Duodenal mucosa (tissue), 2 donors: Measurements from ENCODE around the gene SBNO2.
"Not testable (repeated sequence)": the region's sequence is repeated elsewhere in the genome, so short reads cannot be mapped to it uniquely, and the experiment has no call there.

Experiments used
- H3K27ac ChIP-seq: one replicate; pipeline ENCODE4 v1.7.0; 2013; ENCODE audit warnings: low read depth, low read length
- H3K27me3 ChIP-seq, 2 donors: one replicate each; pipeline ENCODE4 v1.7.0; 2013; ENCODE audit warnings: low read length in 2 of 2, control low read depth in 1 of 2; ENCODE audit not compliant: insufficient read depth in 2 of 2, control insufficient read depth in 1 of 2
- H3K36me3 ChIP-seq, 2 donors: one replicate each; pipeline ENCODE4 v1.7.0; 2013; ENCODE audit warnings: low read length in 2 of 2, control low read depth in 1 of 2; ENCODE audit not compliant: insufficient read depth in 2 of 2, control insufficient read depth in 1 of 2
- H3K4me1 ChIP-seq, 2 donors: one replicate each; pipeline ENCODE4 v1.7.0; 2013; ENCODE audit warnings: low read length in 2 of 2, control low read depth in 1 of 2; ENCODE audit not compliant: insufficient read depth in 2 of 2, control insufficient read depth in 1 of 2
- H3K4me3 ChIP-seq, 2 donors: one replicate each; pipeline ENCODE4 v1.7.0; 2013; ENCODE audit warnings: low read length in 2 of 2, low read depth in 1 of 2
- H3K9ac ChIP-seq, 2 donors: one replicate each; pipeline ENCODE4 v1.7.0; 2013; ENCODE audit warnings: low read length in 2 of 2, low read depth in 1 of 2
- H3K9me3 ChIP-seq, 2 donors: one replicate each; pipeline ENCODE4 v1.7.0; 2013; ENCODE audit warnings: low read length in 2 of 2, control low read depth in 1 of 2; ENCODE audit not compliant: control insufficient read depth in 1 of 2

The SBNO2 gene

DNA sequence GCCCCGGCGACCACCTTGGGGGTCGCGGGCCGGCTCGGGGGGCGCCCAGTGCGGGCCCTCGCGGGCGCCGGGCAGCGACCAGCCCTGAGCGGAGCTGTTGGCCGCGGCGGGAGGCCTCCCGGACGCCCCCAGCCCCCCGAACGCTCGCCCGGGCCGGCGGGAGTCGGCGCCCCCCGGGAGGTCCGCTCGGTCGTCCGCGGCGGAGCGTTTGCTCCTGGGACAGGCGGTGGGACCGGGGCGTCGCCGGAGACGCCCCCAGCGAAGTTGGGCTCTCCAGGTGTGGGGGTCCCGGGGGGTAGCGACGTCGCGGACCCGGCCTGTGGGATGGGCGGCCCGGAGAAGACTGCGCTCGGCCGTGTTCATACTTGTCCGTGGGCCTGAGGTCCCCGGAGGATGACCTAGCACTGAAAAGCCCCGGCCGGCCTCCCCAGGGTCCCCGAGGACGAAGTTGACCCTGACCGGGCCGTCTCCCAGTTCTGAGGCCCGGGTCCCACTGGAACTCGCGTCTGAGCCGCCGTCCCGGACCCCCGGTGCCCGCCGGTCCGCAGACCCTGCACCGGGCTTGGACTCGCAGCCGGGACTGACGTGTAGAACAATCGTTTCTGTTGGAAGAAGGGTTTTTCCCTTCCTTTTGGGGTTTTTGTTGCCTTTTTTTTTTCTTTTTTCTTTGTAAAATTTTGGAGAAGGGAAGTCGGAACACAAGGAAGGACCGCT lies 32.2 kb upstream of the SBNO2 start:
- H3K27me3 ChIP-seq = no peaks in the 10 kb centered on the region
- H3K36me3 ChIP-seq = peaks cover 0 to 8% of the 10 kb centered on the region in 2 donors
- H3K27ac ChIP-seq = peak overlapping the region; percentile 32
- H3K9me3 ChIP-seq = no peaks in the 10 kb centered on the region
- H3K4me3 ChIP-seq = peak overlapping the region; percentile 75 to 84
- H3K9ac ChIP-seq = peak overlapping the region; percentile 81
- peaks cover 30 to 36% of the 10 kb centered on the region in 2 donors for H3K4me1 ChIP-seq

DNA sequence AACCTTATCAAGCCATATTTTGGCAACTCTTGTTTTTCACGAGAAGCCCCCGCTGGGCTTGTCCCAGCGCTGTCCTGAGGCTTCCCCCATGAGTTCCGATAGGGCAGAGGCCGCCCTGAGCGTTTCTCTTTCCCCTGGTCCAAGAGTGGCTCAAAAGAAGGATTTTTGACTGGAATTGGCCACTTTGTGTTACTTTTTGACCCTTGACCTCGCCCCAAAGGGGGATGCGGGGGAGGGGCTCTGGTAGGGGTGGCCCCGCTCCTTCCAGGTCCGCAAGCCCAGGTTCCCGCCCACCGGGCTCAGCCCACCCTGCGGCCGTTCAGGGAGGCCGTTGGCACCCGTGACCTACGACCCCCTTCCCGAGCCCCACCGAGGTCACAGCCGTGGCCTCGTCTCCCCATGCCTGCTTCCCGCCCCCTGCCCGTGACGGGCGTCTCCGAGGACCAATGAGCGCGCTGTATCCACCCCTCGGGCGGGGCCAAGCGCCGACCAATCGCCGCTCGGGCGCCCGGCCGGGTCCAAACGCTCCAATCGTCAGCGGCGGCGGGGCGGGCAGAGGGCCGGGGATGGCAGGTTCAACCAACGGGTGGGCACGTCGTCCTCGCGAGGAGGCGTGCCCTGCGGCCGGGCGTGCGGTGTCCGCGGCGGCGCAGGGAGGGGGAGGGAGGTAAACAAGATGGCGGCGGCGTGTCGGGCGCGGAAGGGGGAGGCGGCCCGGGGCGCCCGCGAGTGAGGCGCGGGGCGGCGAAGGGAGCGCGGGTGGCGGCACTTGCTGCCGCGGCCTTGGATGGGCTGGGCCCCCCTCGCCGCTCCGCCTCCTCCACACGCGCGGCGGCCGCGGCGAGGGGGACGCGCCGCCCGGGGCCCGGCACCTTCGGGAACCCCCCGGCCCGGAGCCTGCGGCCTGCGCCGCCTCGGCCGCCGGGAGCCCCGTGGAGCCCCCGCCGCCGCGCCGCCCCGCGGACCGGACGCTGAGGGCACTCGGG lies 31.3 kb upstream of the SBNO2 start, which contains the start of gene STK11:
TSS of gene STK11 (plus strand) at position 665 of the 986 bp plus-strand sequence. CDS start 1,136 bp downstream, outside the sequence.
- peak within 1 kb of the TSS; percentile 81 for H3K9ac ChIP-seq
- H3K27me3 ChIP-seq = no peaks in the 10 kb centered on the region
- H3K9me3 ChIP-seq = no peaks in the 10 kb centered on the region
- H3K27ac ChIP-seq = peak within 1 kb of the TSS; percentile 70
- peak within 1 kb of the TSS; percentile 78 to 84 for H3K4me3 ChIP-seq
- peaks cover 30 to 36% of the 10 kb centered on the region in 2 donors for H3K4me1 ChIP-seq
- peaks cover 0 to 5% of the 10 kb centered on the region in 2 donors for H3K36me3 ChIP-seq

DNA sequence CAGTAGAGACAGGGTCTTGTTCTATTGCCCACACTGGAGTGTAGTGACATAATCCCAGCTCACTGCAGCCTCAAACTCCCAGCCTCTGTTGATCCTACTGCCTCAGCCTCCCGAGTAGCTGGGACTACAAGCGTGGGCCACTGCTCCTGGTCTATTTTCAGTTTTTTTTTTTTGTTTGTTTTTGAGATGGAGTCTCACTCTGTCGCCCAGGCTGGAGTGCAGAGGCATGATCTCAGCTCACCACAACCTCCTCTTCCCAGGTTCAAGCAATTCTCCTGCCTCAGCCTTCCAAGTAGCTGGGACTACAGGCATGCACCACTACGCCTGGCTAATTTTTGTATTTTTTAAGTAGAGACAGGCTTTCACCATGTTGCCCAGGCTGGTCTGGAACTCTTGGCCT lies 26.5 kb upstream of the SBNO2 start:
- H3K9me3 ChIP-seq, H3K9ac ChIP-seq, H3K36me3 ChIP-seq, H3K27ac ChIP-seq, H3K4me3 ChIP-seq, H3K27me3 ChIP-seq: not testable (repeated sequence)
- peaks cover 20 to 21% of the 10 kb centered on the region in 2 donors for H3K4me1 ChIP-seq

DNA sequence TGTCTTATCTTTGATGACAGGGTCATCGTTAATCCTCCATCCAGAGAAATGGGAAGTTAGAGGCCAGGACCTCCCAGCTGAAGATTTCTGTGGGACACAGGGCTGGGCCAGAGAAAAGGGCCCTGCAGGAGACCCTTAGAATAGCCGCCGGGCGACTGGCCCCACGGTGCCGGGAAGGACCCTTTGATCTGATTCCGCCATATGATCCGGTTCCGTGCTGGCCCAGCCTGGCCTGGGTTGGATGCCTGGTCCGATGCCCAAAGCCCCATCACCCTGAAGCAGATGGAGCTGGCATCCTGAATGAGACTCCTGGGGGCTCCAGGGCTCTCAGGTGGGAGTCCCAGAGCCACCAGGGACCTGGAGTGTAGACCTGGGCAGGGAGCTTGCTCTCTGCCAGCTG lies 25.5 kb upstream of the SBNO2 start:
- no peak overlapping the region for H3K27ac ChIP-seq
- no peaks in the 10 kb centered on the region for H3K27me3 ChIP-seq
- H3K4me1 ChIP-seq = peaks cover 14% of the 10 kb centered on the region in 2 donors
- H3K36me3 ChIP-seq = no peaks in the 10 kb centered on the region
- no peaks in the 10 kb centered on the region for H3K9me3 ChIP-seq
- no peak overlapping the region for H3K4me3 ChIP-seq
- H3K9ac ChIP-seq = no peak overlapping the region

DNA sequence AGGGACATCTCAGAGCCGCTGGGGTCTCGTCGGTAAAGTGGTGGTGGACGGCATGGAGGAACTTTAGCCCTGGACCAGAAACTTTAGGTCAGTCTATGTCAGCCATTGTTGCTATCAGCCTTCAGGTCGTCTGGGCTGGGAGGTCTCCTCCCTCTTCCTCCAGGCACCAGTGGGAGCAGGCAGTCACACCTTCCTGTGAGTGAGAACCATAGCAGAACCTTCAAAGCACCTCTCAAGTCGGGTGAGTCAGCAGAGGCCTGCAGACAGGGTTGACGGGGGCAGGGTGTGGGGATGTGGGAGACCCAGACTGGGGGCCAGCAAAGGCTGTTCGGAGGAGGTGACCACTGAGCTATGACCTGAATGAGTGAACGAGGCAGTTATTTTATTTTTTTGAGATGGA lies 15.4 kb upstream of the SBNO2 start:
- no peak overlapping the region for H3K27ac ChIP-seq
- no peaks in the 10 kb centered on the region for H3K4me1 ChIP-seq

DNA sequence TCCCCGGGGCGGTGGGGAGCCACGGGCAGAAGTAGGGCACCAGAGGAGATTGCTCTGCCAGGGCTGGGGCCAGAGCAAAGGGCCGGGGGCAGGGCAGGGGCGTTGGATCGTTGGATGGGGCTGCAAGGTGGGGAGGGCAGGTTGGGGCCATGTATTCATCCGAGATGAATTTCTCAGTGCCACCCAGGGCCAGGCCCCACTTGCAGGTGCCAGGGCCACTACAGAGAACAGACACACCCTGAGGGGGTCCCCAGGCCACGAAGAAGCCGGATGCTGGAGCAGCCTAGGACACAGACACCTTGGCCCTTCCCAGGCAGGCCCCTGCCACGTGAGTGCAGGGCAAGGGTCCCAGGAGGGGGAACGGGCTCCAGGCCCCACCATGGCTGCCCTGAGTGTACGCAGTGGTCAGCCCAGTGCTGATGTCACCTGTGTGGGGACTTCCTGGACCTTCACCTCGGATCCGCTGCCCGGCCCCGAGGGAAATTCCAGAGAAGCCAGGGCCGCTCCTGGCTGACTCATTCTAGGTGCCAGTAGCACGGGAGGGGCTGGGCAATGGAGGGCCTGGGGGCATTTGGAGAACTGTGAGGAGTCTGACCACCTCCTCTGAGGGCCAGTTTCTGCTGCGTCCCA lies 9.6 kb upstream of the SBNO2 start:
- Histone ChIP-seq H3K9ac (no peak overlapping the region), H3K4me1 (peaks cover 24 to 28% of the 10 kb centered on the region in 2 donors), H3K27ac (peak overlapping the region; percentile 5), H3K9me3 (no peaks in the 10 kb centered on the region), H3K4me3 (no peak overlapping the region), H3K36me3 (no peaks in the 10 kb centered on the region), H3K27me3 (no peaks in the 10 kb centered on the region)

More for the DNA sequence above, 15.4 kb upstream of the SBNO2 start:
- Histone ChIP-seq H3K36me3 (no peaks in the 10 kb centered on the region), H3K27me3 (no peaks in the 10 kb centered on the region), H3K9ac (no peak overlapping the region), H3K4me3 (no peak overlapping the region), H3K9me3 (no peaks in the 10 kb centered on the region)

DNA sequence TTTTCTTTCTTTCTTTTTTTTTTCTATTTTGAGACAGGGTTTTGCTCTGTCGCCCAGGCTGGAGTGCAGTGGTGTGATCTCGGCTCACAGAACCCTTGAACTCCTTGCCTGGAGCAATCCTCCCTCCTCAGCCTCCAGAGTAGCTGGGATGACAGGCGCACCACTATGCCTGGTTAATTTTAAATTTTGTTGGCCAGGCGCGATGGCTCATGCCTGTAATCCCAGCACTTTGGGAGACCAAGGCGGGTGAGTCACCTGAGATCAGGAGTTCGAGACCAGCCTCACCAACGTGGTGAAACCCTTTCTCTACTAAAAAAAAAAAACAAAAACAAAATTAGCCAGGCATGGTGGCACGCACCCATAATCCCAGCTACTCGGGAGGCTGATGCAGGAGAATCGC lies 8.7 kb upstream of the SBNO2 start:
- Histone ChIP-seq H3K9ac (no peak overlapping the region), H3K4me1 (peaks cover 24 to 28% of the 10 kb centered on the region in 2 donors), H3K9me3 (no peaks in the 10 kb centered on the region), H3K27me3 (no peaks in the 10 kb centered on the region), H3K36me3 (no peaks in the 10 kb centered on the region), H3K27ac (no peak overlapping the region), H3K4me3 (no peak overlapping the region)

DNA sequence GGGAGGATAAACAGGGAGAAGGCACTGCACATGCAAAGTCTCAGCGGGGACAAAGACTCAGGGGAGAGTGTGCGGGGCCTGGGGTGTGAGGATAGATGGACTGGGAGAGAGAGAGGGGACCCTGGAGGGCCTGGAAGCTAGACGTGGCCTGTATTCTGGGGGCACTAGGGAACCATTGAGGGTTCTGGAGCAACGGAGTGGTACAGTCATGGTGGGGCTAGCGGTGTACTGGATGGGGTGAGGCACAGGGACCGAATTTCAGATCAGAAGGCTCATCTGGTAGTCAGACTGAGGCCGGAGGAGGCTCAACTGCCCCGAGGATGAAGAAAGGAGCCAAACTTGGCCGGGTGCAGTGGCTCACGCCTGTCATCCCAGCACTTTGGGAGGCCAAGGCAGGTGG lies 8.0 kb upstream of the SBNO2 start:
- Histone ChIP-seq H3K9me3 (no peaks in the 10 kb centered on the region), H3K4me3 (no peak overlapping the region), H3K4me1 (peaks cover 24 to 28% of the 10 kb centered on the region in 2 donors), H3K9ac (peak overlapping the region in 1 of 2 donors; percentile 9), H3K27me3 (no peaks in the 10 kb centered on the region), H3K27ac (no peak overlapping the region), H3K36me3 (no peaks in the 10 kb centered on the region)

DNA sequence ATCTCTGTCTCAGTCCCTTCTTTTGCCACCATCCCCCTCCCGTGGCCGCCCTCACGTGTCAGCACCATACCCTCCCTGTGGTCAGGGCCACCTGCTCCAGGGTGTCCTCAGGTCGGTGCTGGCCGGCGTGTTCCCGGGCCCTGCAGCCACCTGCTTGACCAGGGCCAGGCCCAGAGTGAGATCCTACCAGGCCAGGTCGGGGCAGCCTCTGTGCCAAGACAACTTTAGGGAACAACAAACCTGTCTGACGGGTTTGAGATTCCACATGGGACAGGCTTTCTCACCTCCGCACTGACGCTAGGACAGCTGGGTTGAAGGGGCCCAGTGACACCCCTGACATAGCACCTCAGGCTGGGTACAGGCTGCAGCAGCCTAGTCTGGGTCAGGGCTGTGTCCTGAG lies 7.5 kb upstream of the SBNO2 start:
- Histone ChIP-seq H3K9ac (peak overlapping the region in 1 of 2 donors; percentile 9), H3K9me3 (no peaks in the 10 kb centered on the region), H3K27ac (peak overlapping the region; percentile 14)

More for the DNA sequence above, 7.5 kb upstream of the SBNO2 start:
- Histone ChIP-seq H3K27me3 (no peaks in the 10 kb centered on the region), H3K4me1 (peaks cover 24 to 28% of the 10 kb centered on the region in 2 donors), H3K4me3 (no peak overlapping the region), H3K36me3 (no peaks in the 10 kb centered on the region)
